CD14-positive monocyte (primary cell): ENCODE data around the gene JMY. TPM values are rescaled to one million over a fixed set of nuclear protein-coding genes. Genes with fewer than 3 reads are reported as not detected.
"Not testable (repeated sequence)": the region's sequence is repeated elsewhere in the genome, so short reads cannot be mapped to it uniquely, and the experiment has no call there.

Experiments used
- DNase-seq, 3 donors: peaks; one replicate each; pipeline ENCODE4 v3.0.0-alpha.2; 2011 to 2022
- H2AFZ ChIP-seq: 2 replicates; pipeline ENCODE4 v1.6.0; 2012; ENCODE audit warnings: mild to moderate bottlenecking, low read depth, low read length, inconsistent platforms; ENCODE audit not compliant: insufficient read depth, poor library complexity, severe bottlenecking
- H3K27ac ChIP-seq, 2 donors: 1 replicate in 1 of 2; 2 replicates in 1 of 2; pipeline ENCODE4 v1.5.1; 2012 to 2013; ENCODE audit warnings: low read length in 2 of 2, control low read depth in 1 of 2, inconsistent platforms in 1 of 2, low read depth in 1 of 2, mild to moderate bottlenecking in 1 of 2
- H3K27me3 ChIP-seq, 2 donors: one replicate each; pipeline versions ENCODE4 v1.6.0 to v1.6.1; 2011 to 2013; ENCODE audit warnings: low read length in 2 of 2; ENCODE audit not compliant: control insufficient read depth in 2 of 2, insufficient read depth in 2 of 2
- H3K36me3 ChIP-seq, 2 donors: replicated peaks in 1 of 2; 1 replicate in 1 of 2; 2 replicates in 1 of 2; pipeline versions ENCODE4 v1.5.1 to v1.6.1; 2012 to 2013; ENCODE audit warnings: low read length in 2 of 2, control low read depth in 1 of 2, inconsistent platforms in 1 of 2, mild to moderate bottlenecking in 1 of 2; ENCODE audit not compliant: insufficient read depth in 2 of 2, control insufficient read depth in 1 of 2
- H3K4me1 ChIP-seq, 2 donors: 1 replicate in 1 of 2; 2 replicates in 1 of 2; pipeline versions ENCODE4 v1.5.1 to v1.6.1; 2012 to 2013; ENCODE audit warnings: low read length in 2 of 2, control low read depth in 1 of 2, inconsistent platforms in 1 of 2, mild to moderate bottlenecking in 1 of 2, moderate library complexity in 1 of 2; ENCODE audit not compliant: insufficient read depth in 2 of 2, control insufficient read depth in 1 of 2
- H3K4me2 ChIP-seq: replicated peaks from 2 replicates; pipeline ENCODE3; 2012; ENCODE audit warnings: low read length, moderate library complexity, mild to moderate bottlenecking; ENCODE audit not compliant: poor library complexity, severe bottlenecking; ENCODE audit errors: extremely low read depth
- H3K4me3 ChIP-seq, 3 experiments: fragments of 200-600 bp in 1 of 3; sonication (generic) in 1 of 3; replicated peaks in 1 of 3; 1 replicate in 2 of 3; 2 replicates in 1 of 3; pipeline ENCODE4 v1.5.1; 2011 to 2013; ENCODE audit warnings: low read length in 3 of 3, mild to moderate bottlenecking in 3 of 3, control low read depth in 2 of 3, low read depth in 2 of 3, inconsistent platforms in 1 of 3, moderate library complexity in 1 of 3
- H3K79me2 ChIP-seq: 2 replicates; pipeline ENCODE4 v1.6.0; 2012; ENCODE audit warnings: mild to moderate bottlenecking, control low read depth, inconsistent platforms, low read length, moderate library complexity; ENCODE audit not compliant: insufficient read depth
- H3K9ac ChIP-seq: 2 replicates; pipeline ENCODE4 v1.6.0; 2017; ENCODE audit warnings: low read length, mild to moderate bottlenecking; ENCODE audit not compliant: insufficient read depth, poor library complexity, severe bottlenecking
- H3K9me3 ChIP-seq, 2 donors: replicated peaks in 1 of 2; 1 replicate in 1 of 2; 2 replicates in 1 of 2; pipeline versions ENCODE4 v1.5.1 to v1.6.1; 2012 to 2013; ENCODE audit warnings: low read length in 2 of 2, control low read depth in 1 of 2; ENCODE audit not compliant: control insufficient read depth in 1 of 2, insufficient read depth in 1 of 2
- H4K20me1 ChIP-seq: 2 replicates; pipeline ENCODE4 v1.6.0; 2012; ENCODE audit warnings: mild to moderate bottlenecking, low read length, control low read depth, moderate library complexity; ENCODE audit not compliant: insufficient read depth
- H3K27ac Mint-ChIP-seq, 7 donors: one replicate each; pipeline ENCODE4 v1.8.0; 2020; ENCODE audit warnings: mild to moderate bottlenecking in 7 of 7, mixed read lengths in 7 of 7, moderate library complexity in 6 of 7, inconsistent platforms in 2 of 7
- H3K27me3 Mint-ChIP-seq, 3 donors: one replicate each; pipeline ENCODE4 v1.8.0; 2021 to 2022; ENCODE audit warnings: low read depth in 3 of 3, mild to moderate bottlenecking in 3 of 3, mixed read lengths in 3 of 3, moderate library complexity in 3 of 3, inconsistent platforms in 1 of 3
- H3K36me3 Mint-ChIP-seq, 2 donors: one replicate each; pipeline ENCODE4 v1.8.0; 2020; ENCODE audit warnings: mixed read lengths in 2 of 2, inconsistent platforms in 1 of 2, mild to moderate bottlenecking in 1 of 2
- H3K4me1 Mint-ChIP-seq: one replicate; pipeline ENCODE4 v1.8.0; 2020; ENCODE audit warnings: mild to moderate bottlenecking, mixed read lengths
- H3K4me3 Mint-ChIP-seq, 2 donors: one replicate each; pipeline ENCODE4 v1.8.0; 2020; ENCODE audit warnings: mild to moderate bottlenecking in 2 of 2, mixed read lengths in 2 of 2, moderate library complexity in 1 of 2
- H3K9me3 Mint-ChIP-seq, 7 donors: one replicate each; pipeline ENCODE4 v1.8.0; 2020 to 2022; ENCODE audit warnings: mixed read lengths in 7 of 7, mild to moderate bottlenecking in 6 of 7, moderate library complexity in 6 of 7, inconsistent platforms in 2 of 7
- CTCF ChIP-seq: fragments of 200-600 bp; IDR thresholded peaks from one replicate; pipeline ENCODE4 v1.8.0; 2022; ENCODE audit warnings: antibody characterized with exemption, mild to moderate bottlenecking
- WGBS: methylation state at CpG from one replicate; pipeline ENCODE4 v1.1.5; 2013; ENCODE audit warnings: missing lambda C conversion rate; ENCODE audit not compliant: insufficient coverage; 5-methylcytosine and 5-hydroxymethylcytosine counted together
- intact Hi-C, 2 donors: fragments of 100-400 bp; cut with micrococcal nuclease; formaldehyde crosslinking; loops; one replicate each; pipeline versions ENCODE4 v1.15.0 to v1.15.1; 2023
- polyA plus RNA-seq, 3 donors: library from polyadenylated mRNA; depleted of rRNA in 1 of 3; unstranded in 2 of 3; stranded (reverse) in 1 of 3; fragments of 300-500 nt in 2 of 3; fragments of >200 nt in 1 of 3; fragmentation: Illumina TruSeq in 2 of 3; gene quantifications; 1 replicate in 2 of 3; 2 replicates in 1 of 3; pipeline ENCODE4 v1.2.3, GENCODE V29; 2012 to 2021

Gene JMY
- polyA plus RNA-seq, 3 donors, result 0.60 to 1.6 (median 1.1) TPM

- intact Hi-C loops, result loop anchor here in 1 of 2 donors (5.0 kb wide), 1 partner anchor 39 kb away; no protein-coding TSS in a partner anchor
- Mint-ChIP-seq H3K9me3 (peaks cover 0 to 5% (median 0%) of the 10 kb centered on the region in 7 donors), H3K36me3 (peaks cover 4 to 6% of the 10 kb centered on the region in 2 donors), H3K27ac (no peak overlapping the region), H3K4me1 (peaks cover 26% of the 10 kb centered on the region), H3K4me3 (no peak overlapping the region), H3K27me3 (peaks cover 1 to 7% (median 5%) of the 10 kb centered on the region in 3 donors)
- H2AFZ ChIP-seq, result no peak overlapping the region
- H3K4me3 ChIP-seq, result no peak overlapping the region
- TF ChIP-seq CTCF, result no peak
- peaks cover 40% of the 10 kb centered on the region for H4K20me1 ChIP-seq
- no peaks in the 10 kb centered on the region for H3K9me3 ChIP-seq
- no peaks in the 10 kb centered on the region for H3K79me2 ChIP-seq
- no peaks in the 10 kb centered on the region for H3K36me3 ChIP-seq
- H3K4me1 ChIP-seq, result peaks cover 5 to 6% of the 10 kb centered on the region in 2 donors
- no peak for DNase-seq
- no peak overlapping the region for H3K4me2 ChIP-seq
- H3K27ac ChIP-seq, result no peak overlapping the region
- no CpG with 5 or more reads among the region's 1 CpG for WGBS
- H3K27me3 ChIP-seq, result peaks cover 3% of the 10 kb centered on the region in 2 donors
- no peak overlapping the region for H3K9ac ChIP-seq
Observed at GRCh38 chr5:79243224-79243623, 7.3 kb downstream of the JMY start.

- H4K20me1 ChIP-seq, H3K4me3 Mint-ChIP-seq, intact Hi-C loops, H3K4me2 ChIP-seq, H3K9me3 ChIP-seq, H3K27me3 Mint-ChIP-seq, H3K9me3 Mint-ChIP-seq, H3K27ac Mint-ChIP-seq, H3K4me3 ChIP-seq, H3K36me3 Mint-ChIP-seq, H3K36me3 ChIP-seq, H3K27ac ChIP-seq, DNase-seq, H3K9ac ChIP-seq, H2AFZ ChIP-seq, H3K79me2 ChIP-seq, H3K27me3 ChIP-seq, H3K4me1 ChIP-seq, H3K4me1 Mint-ChIP-seq: not testable (repeated sequence)
- WGBS, result 96% methylated on average over 4 of the region's 8 CpGs
Observed at GRCh38 chr5:79254067-79254466, 18.1 kb downstream of the JMY start.
